ENCODE results near the gene ZNF813.
"Not testable (repeated sequence)": the region's sequence is repeated elsewhere in the genome, so short reads cannot be mapped to it uniquely, and the experiment has no call there.

ZNF813 gene

DNA sequence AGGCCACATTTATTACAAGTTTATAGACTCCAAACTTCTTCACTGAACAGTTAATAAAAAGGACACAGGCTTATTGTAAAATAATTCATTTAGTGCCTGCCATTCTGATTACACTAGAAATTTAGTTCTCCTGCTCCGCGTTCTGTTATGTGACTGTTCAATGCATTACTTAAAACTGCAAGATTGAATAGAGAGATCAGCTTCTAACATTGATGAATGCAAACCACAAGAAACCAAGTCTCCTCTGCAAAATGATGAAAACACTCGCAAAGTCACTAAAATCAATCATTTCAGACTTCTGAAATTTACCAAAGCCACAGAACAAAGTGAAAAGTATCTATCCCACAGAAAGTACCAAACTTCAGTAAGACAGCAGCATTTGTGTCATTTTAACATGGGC is 47.5 kb downstream of the ZNF813 start:
- DNase-seq: not testable (repeated sequence)
- intact Hi-C loops (cut with DNase I): loop anchor here (10.0 kb wide), 1 partner anchor 320 kb away; the partner anchor contains the start of gene ZNF665

GRCh38 chr19:53517114-53517741 is 49.7 kb downstream of the ZNF813 start:
- no peak for DNase-seq
- intact Hi-C loops (cut with DNase I): loop anchor here (10.0 kb wide), 1 partner anchor 322 kb away; the partner anchor contains the start of gene ZNF665

- intact Hi-C loops (cut with DNase I): loop anchor here (10.0 kb wide), 1 partner anchor 323 kb away; the partner anchor contains the start of gene ZNF665
- no peak for DNase-seq
These were observed 50.6 kb downstream of the ZNF813 start for GRCh38 chr19:53518121-53518520.

- intact Hi-C loops (cut with DNase I): loop anchor here (10.0 kb wide), 1 partner anchor 324 kb away; the partner anchor contains the start of gene ZNF665
- no peak for DNase-seq
These were observed 51.2 kb downstream of the ZNF813 start for GRCh38 chr19:53518716-53519115.

DNA sequence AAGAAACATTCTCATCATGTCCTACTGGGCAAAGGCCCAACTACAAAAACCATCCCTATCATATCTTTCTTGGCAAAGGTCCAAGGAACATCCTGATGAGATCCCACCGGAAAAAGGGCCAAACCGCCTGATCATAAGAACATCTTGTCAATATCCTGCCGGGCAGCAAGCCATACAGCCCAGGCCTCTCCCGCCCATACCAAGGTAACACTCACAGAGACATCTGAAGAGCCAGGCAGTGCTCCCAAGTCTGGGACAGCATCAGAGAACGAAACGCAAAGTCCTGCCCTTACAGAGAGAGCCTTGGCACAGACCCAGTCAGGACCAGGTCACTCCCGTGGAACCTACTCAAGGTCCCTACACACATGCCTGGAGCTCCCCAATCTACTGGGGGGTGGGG is 51.9 kb downstream of the ZNF813 start:
- DNase-seq: no peak
- intact Hi-C loops (cut with DNase I): loop anchor here (10.0 kb wide), 1 partner anchor 325 kb away; the partner anchor contains the start of gene ZNF665

DNA sequence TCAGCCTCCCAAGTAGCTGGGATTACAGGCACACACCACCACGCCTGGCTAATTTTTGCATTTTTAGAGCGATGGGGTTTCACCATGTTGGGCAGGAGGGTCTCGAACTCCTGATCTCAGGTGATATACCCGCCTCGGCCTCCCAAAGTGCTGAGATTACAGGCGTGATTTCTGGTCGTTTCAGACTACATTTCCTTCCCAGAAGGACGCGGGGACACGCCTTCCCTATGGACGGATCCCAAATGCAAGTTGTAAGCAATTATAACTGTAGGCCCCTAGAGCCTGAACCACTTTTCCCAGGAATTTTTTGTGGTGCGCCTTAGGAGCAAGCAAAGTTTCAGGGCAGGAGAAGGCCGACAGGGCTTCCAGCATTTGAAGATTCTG is 52.6 kb downstream of the ZNF813 start:
- intact Hi-C loops (cut with DNase I): no loop called here
- DNase-seq: peak in 1 of 42 donors; percentile 37

GRCh38 chr19:53520547-53521372 is 53.2 kb downstream of the ZNF813 start:
- intact Hi-C loops (cut with DNase I): no loop called here
- DNase-seq: peak; percentile 93 to 99 (median 97)

- peak in 4 of 42 donors; percentile 2 to 26 (median 14) for DNase-seq
- intact Hi-C loops (cut with DNase I): no loop called here
These were observed 54.1 kb downstream of the ZNF813 start for GRCh38 chr19:53521373-53522202.

DNA sequence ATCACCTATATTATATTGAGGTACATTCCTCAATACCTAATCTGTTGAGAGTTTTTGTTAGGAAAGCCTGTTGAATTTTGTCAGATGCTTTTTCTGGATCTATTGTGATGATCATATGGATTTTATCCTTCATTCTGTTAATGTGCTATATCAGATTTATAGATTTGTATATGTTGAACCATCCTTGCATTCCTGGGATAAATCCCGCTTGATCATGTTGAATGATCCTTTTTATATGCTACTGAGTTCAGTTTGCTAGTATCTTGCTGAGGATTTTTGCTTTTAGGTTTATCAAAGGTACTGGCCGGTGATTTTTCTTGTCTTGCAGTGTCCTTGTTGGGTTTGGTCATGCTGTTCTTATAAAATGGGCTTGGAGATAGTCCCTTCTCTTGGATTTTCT is 58.4 kb downstream of the ZNF813 start:
- intact Hi-C loops (cut with DNase I): no loop called here
- DNase-seq: no peak

GRCh38 chr19:53530622-53531021 is 63.1 kb downstream of the ZNF813 start:
- no peak for DNase-seq
- intact Hi-C loops (cut with DNase I): no loop called here

DNA sequence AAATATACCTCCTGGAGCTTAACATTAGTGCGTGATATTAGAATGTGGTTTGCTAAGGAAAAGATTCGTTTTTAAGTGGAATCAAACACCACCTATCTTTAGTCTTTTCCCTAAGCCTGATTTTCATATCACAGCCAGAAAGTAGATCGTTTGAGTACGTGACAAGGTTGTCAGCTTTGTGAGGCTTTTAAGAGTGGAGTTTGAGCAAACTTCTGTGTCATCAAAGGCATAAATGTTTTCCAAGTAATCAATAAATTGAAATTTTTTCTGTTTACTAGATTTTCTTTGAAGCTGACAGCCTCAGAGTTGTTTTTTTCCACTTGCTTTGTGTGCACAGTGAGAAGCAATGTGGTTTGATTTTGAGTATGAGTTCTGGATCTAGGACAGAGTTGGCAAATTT is 63.9 kb downstream of the ZNF813 start:
- intact Hi-C loops (cut with DNase I): no loop called here
- DNase-seq: no peak

- DNase-seq: no peak
- intact Hi-C loops (cut with DNase I): no loop called here
These were observed 64.8 kb downstream of the ZNF813 start for GRCh38 chr19:53532362-53532761.

DNA sequence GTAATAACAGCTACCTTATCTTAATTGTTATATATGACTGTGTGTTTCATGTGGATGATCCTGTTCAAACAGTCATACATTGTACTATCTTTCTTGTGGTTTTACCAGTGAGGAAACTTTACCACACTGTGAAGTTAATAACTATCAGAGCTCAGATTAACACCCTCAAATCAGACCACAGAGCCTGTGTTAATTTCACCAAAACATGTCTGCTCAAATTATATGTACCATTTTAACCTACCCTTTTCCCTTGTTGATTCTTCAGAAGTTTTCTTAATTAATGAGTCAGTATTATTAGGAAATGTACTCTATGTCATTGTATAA is 68.7 kb downstream of the ZNF813 start:
- intact Hi-C loops (cut with DNase I): no loop called here
- no peak for DNase-seq

DNA sequence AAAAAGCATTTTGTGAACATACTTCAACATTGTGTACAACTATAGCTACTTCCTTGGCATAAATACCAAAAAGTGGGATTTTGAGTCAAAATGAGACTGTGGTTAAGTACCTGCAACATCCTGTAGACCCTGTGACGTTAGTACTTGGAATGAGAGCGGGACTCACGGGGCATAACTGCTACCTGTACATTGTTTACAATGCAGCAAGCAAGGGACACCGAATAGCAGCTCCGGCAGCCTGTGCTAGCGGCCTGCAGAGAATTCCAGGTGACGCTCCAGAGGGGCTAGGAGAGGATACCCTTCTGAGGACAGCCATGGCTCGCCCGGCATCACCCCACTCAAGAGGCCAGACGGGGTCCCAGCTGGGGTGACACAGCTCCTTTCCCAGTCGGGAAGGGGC is 69.6 kb downstream of the ZNF813 start:
- DNase-seq: peak in 2 of 42 donors; percentile 10 to 37
- intact Hi-C loops (cut with DNase I): no loop called here

DNA sequence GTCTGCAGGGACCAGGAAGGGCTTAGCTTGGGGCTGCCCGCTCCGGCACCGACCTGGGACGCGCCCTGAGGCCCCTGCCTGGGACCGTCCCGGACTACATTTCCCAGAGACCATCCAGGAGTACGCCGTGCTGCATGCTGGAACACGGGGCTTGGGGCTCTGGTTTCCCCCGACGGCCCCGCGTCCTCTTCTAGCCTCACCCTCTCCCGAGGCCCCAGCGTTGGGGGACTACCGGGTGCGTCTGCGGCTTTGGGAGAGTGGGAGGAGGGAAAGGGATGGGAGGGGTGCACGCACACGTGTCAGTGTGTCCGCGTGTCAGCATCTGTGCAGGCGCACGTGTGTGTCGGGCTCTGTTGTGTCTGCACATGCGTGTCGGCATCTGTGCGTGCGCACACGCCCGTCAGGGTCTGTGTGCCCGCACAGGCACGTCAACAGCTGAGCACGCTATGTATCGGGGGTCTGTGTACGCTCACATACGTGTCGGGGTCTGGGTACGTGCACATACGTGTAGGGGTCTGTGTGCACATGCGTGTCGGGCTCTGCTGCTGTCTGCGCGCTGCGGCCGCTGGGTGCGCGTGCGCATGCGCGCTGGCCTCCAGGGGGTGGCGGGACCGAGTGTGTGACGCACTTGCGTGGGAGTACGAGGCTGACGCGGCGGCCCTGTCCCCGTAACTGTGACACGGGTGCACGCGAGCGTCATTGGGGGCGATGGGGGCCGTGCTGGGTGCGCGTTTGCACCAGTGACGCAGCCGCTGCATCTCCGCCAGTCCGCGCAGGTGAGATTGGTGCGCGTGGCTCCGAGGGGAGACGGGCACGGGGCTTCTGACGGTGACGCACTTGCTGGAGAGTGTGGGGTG is 70.2 kb downstream of the ZNF813 start, which contains the start of gene ZNF331:
Gene ZNF331 (plus strand): TSS at position 625 of the 857 bp plus-strand sequence. CDS start 31,232 bp downstream, outside the sequence.
- peak; percentile 65 to 93 (median 84) for DNase-seq
- intact Hi-C loops (cut with DNase I): loop anchor here (2.0 kb wide), 1 partner anchor 17 kb away; no protein-coding TSS in a partner anchor

- intact Hi-C loops (cut with DNase I): loop anchor here (2.0 kb wide), 1 partner anchor 16 kb away; no protein-coding TSS in a partner anchor
- peak in 11 of 42 donors; percentile 7 to 50 (median 25) for DNase-seq
These were observed 71.0 kb downstream of the ZNF813 start for GRCh38 chr19:53538378-53539109.

- intact Hi-C loops (cut with DNase I): no loop called here
- DNase-seq: no peak
These were observed 72.6 kb downstream of the ZNF813 start for GRCh38 chr19:53540091-53540490.

- intact Hi-C loops (cut with DNase I): no loop called here
- no peak for DNase-seq
These were observed 74.4 kb downstream of the ZNF813 start for GRCh38 chr19:53541971-53542370.

Data from head of caudate nucleus (tissue), 42 donors.